NCI-H146 treated with DMSO at 0.1 percent for 48 hours (cell line): Measurements from ENCODE around the gene UBASH3A.
"Not testable (repeated sequence)": the region's sequence is repeated elsewhere in the genome, so short reads cannot be mapped to it uniquely, and the experiment has no call there.

Source experiments
- DNase-seq: peaks from one replicate; lab custom pipeline; 2025; ENCODE audit not compliant: unreplicated experiment; lab: John Stamatoyannopoulos, UW

UBASH3A gene

GRCh38 chr21:42408718-42409117, 5.0 kb downstream of the UBASH3A start:
- DNase-seq = not testable (repeated sequence)

GRCh38 chr21:42409366-42409765, 5.7 kb downstream of the UBASH3A start:
- no peak for DNase-seq

GRCh38 chr21:42411197-42411869, 7.6 kb downstream of the UBASH3A start:
- DNase-seq = no peak

- DNase-seq = no peak
Observed at GRCh38 chr21:42411891-42412635, 8.4 kb downstream of the UBASH3A start.

- no peak for DNase-seq
Observed at GRCh38 chr21:42412636-42412933, 8.9 kb downstream of the UBASH3A start.

- DNase-seq = no peak
Observed at GRCh38 chr21:42413093-42413492, 9.4 kb downstream of the UBASH3A start.

GRCh38 chr21:42413500-42413899, 9.8 kb downstream of the UBASH3A start:
- DNase-seq = no peak

GRCh38 chr21:42414066-42414465, 10.4 kb downstream of the UBASH3A start:
- no peak for DNase-seq

- no peak for DNase-seq
Observed at GRCh38 chr21:42414553-42414927, 10.8 kb downstream of the UBASH3A start.

- DNase-seq = no peak
Observed at GRCh38 chr21:42414928-42415769, 11.4 kb downstream of the UBASH3A start.

GRCh38 chr21:42417533-42417932, 13.8 kb downstream of the UBASH3A start:
- DNase-seq = no peak

GRCh38 chr21:42418886-42419285, 15.2 kb downstream of the UBASH3A start:
- DNase-seq = no peak

- no peak for DNase-seq
Observed at GRCh38 chr21:42419845-42420244, 16.1 kb downstream of the UBASH3A start.

- no peak for DNase-seq
Observed at GRCh38 chr21:42421018-42421793, 17.5 kb downstream of the UBASH3A start.

- DNase-seq = no peak
Observed at GRCh38 chr21:42423197-42423675, 19.5 kb downstream of the UBASH3A start.

GRCh38 chr21:42423685-42424084, 20.0 kb downstream of the UBASH3A start:
- DNase-seq = no peak

GRCh38 chr21:42424914-42425541, 21.3 kb downstream of the UBASH3A start:
- DNase-seq = no peak

GRCh38 chr21:42425591-42425990, 21.9 kb downstream of the UBASH3A start:
- DNase-seq = no peak

GRCh38 chr21:42426424-42426823, 22.7 kb downstream of the UBASH3A start:
- no peak for DNase-seq

GRCh38 chr21:42426876-42427480, 23.3 kb downstream of the UBASH3A start:
- DNase-seq = no peak
